Measurements from ENCODE around the gene IMP4.

GRCh38 chr2:130345091-130345490 lies 2.4 kb downstream of the IMP4 start:
- TF ChIP-seq CTCF (IDR thresholded peaks at IDR 0.05) (no peak), POLR2A (IDR thresholded peaks at IDR 0.05) (no peak)

Data from uterus (tissue), 2 donors.